Type B pancreatic cell (in vitro differentiated cells): ENCODE measurements around the gene CCT5. TPM values are rescaled to one million over a fixed set of nuclear protein-coding genes. Genes with fewer than 3 reads are reported as not detected.
A peak's percentile ranks its signal among the peaks of the same experiment; 100 is the strongest.
"Not testable (repeated sequence)": the region's sequence is repeated elsewhere in the genome, so short reads cannot be mapped to it uniquely, and the experiment has no call there.

Experiments
- DNase-seq: peaks from one replicate; pipeline ENCODE4 v3.0.0; 2021; ENCODE audit warnings: mixed read lengths; ENCODE audit not compliant: unreplicated experiment; ENCODE audit errors: extremely low spot score
- H3K27ac Mint-ChIP-seq: 2 replicates; pipeline ENCODE4 v1.8.0; 2021; ENCODE audit warnings: mild to moderate bottlenecking, mixed read lengths
- H3K27me3 Mint-ChIP-seq: 2 replicates; pipeline ENCODE4 v1.8.0; 2021; ENCODE audit warnings: mixed read lengths
- H3K36me3 Mint-ChIP-seq: 2 replicates; pipeline ENCODE4 v1.8.0; 2021; ENCODE audit warnings: mixed read lengths
- H3K4me1 Mint-ChIP-seq: one replicate; pipeline ENCODE4 v1.8.0; 2021; ENCODE audit warnings: mixed read lengths; ENCODE audit not compliant: unreplicated experiment
- H3K4me3 Mint-ChIP-seq: 2 replicates; pipeline ENCODE4 v1.8.0; 2021; ENCODE audit warnings: mild to moderate bottlenecking, mixed read lengths
- H3K9me3 Mint-ChIP-seq: 2 replicates; pipeline ENCODE4 v1.8.0; 2021; ENCODE audit warnings: mixed read lengths
- total RNA-seq: library from RNA; stranded (reverse); gene quantifications from 2 replicates; pipeline ENCODE4 v1.2.1, GENCODE V29; 2021; ENCODE audit warnings: low replicate concordance
- TF ChIP-seq, protein P1 (sequence below): fragments of 200-600 bp; sonication (generic); conservative IDR thresholded peaks from 2 replicates; pipeline ENCODE4 v1.5.0; 2021; ENCODE audit warnings: antibody characterized with exemption, mild to moderate bottlenecking

The CCT5 gene
- total RNA-seq, 1 donor from 2014 or later: 255 TPM

GRCh38 chr5:10310066-10310779 is 60.1 kb downstream of the CCT5 start:
- Mint-ChIP-seq H3K9me3 (no peaks in the 10 kb centered on the region), H3K36me3 (peaks cover 6% of the 10 kb centered on the region), H3K4me3 (peak overlapping the region; percentile 30), H3K27me3 (peaks cover 17% of the 10 kb centered on the region), H3K4me1 (peaks cover 38% of the 10 kb centered on the region), H3K27ac (peak overlapping the region; percentile 1)
- DNase-seq: no peak
- TF ChIP-seq, protein P1, sequence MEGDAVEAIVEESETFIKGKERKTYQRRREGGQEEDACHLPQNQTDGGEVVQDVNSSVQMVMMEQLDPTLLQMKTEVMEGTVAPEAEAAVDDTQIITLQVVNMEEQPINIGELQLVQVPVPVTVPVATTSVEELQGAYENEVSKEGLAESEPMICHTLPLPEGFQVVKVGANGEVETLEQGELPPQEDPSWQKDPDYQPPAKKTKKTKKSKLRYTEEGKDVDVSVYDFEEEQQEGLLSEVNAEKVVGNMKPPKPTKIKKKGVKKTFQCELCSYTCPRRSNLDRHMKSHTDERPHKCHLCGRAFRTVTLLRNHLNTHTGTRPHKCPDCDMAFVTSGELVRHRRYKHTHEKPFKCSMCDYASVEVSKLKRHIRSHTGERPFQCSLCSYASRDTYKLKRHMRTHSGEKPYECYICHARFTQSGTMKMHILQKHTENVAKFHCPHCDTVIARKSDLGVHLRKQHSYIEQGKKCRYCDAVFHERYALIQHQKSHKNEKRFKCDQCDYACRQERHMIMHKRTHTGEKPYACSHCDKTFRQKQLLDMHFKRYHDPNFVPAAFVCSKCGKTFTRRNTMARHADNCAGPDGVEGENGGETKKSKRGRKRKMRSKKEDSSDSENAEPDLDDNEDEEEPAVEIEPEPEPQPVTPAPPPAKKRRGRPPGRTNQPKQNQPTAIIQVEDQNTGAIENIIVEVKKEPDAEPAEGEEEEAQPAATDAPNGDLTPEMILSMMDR: no peak

GRCh38 chr5:10310835-10311570 is 60.9 kb downstream of the CCT5 start:
- Mint-ChIP-seq H3K27me3 (peaks cover 17% of the 10 kb centered on the region), H3K27ac (peak overlapping the region; percentile 1), H3K4me1 (peaks cover 35% of the 10 kb centered on the region)
- not testable (repeated sequence) for H3K36me3 Mint-ChIP-seq, H3K9me3 Mint-ChIP-seq, DNase-seq, H3K4me3 Mint-ChIP-seq

- TF ChIP-seq, protein P1: no peak
- no peak for DNase-seq
- Mint-ChIP-seq H3K36me3 (no peaks in the 10 kb centered on the region), H3K27me3 (peaks cover 17% of the 10 kb centered on the region), H3K27ac (peak overlapping the region; percentile 42), H3K9me3 (no peaks in the 10 kb centered on the region), H3K4me3 (peak overlapping the region; percentile 20), H3K4me1 (peaks cover 27% of the 10 kb centered on the region)
Measured at GRCh38 chr5:10311595-10312425, 61.7 kb downstream of the CCT5 start.

GRCh38 chr5:10315201-10315600 is 65.1 kb downstream of the CCT5 start:
- no peak overlapping the region for H3K27ac Mint-ChIP-seq
- no peaks in the 10 kb centered on the region for H3K36me3 Mint-ChIP-seq
- H3K4me1 Mint-ChIP-seq: peaks cover 14% of the 10 kb centered on the region
- no peak for DNase-seq
- TF ChIP-seq, protein P1: no peak
- H3K27me3 Mint-ChIP-seq: peaks cover 14% of the 10 kb centered on the region
- no peak overlapping the region for H3K4me3 Mint-ChIP-seq
- no peaks in the 10 kb centered on the region for H3K9me3 Mint-ChIP-seq

Other genes starting within 250 kb of the CCT5 start
- 23.6 and 30.5 TPM in 2 replicates for gene ATPSCKMT, start 392 bp upstream of the CCT5 start, total RNA-seq
- 12.1 and 32.9 TPM in 2 replicates for gene CMBL, start 57.6 kb downstream of the CCT5 start, total RNA-seq
- gene MARCHF6, start 103.4 kb downstream of the CCT5 start, total RNA-seq: 132 and 199 TPM in 2 replicates
- 0.29 and 2.0 TPM in 2 replicates for gene ROPN1L, start 191.6 kb downstream of the CCT5 start, total RNA-seq